Activated T-cell treated with anti-CD3 and anti-CD28 coated beads for 48 hours (primary cell): ENCODE results near the gene PNPLA6.
A peak's percentile ranks its signal among the peaks of the same experiment; 100 is the strongest.

Source experiments
- DNase-seq: peaks from one replicate; pipeline ENCODE4 v3.0.0-alpha.2; 2020; ENCODE audit warnings: low read depth

Gene PNPLA6

DNA sequence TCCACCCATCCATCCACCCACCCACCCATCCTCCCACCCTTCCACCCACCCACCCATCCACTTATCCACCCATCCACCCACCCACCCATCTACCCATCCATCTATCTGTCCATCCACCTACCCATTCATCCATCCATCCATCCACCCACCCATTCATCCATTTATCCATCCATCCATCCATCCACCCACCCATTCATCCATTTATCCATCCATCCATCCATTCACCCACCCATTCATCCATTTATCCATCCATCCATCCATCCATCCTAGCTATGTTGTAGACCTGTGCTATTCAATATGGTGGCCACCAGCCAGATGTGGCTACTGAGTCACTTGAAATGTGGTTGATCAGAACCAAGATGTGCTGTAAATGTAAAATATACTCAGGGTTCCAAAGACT, 65.2 kb downstream of the PNPLA6 start:
- DNase-seq: no peak

DNA sequence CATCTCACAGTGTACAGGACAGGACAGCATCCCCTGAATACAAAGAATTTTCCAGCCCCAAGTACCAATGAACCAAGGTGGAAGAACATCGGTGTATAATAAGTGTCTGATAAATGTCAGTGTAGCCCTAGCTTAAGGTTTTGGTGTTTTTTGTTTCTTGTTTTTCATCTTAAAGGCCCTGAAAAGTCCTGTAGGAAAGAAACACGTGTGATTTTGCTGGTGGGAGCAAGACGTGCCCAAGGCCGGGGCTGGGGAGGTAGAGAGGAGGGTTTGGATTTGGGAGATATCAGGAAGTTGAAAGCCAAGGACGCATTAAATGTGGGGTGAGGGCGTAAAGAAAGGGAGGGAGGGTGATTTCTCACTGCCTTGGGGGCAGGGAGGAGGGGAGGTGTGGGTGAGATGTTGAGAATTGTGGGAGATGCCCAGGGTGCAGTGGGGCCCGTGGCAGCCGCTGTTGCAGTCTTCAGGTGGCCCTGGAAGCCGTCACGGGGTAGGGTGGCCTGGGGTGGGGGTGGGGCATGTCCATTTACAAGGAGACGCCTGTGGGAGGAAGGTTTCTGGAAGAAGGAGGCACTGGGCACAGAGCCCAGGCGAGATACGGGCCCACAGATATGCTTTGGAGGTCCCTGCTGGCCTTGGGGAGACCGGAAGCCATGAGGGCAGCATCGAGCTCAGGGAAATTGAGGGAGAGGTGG, 66.9 kb downstream of the PNPLA6 start:
- DNase-seq: no peak

DNA sequence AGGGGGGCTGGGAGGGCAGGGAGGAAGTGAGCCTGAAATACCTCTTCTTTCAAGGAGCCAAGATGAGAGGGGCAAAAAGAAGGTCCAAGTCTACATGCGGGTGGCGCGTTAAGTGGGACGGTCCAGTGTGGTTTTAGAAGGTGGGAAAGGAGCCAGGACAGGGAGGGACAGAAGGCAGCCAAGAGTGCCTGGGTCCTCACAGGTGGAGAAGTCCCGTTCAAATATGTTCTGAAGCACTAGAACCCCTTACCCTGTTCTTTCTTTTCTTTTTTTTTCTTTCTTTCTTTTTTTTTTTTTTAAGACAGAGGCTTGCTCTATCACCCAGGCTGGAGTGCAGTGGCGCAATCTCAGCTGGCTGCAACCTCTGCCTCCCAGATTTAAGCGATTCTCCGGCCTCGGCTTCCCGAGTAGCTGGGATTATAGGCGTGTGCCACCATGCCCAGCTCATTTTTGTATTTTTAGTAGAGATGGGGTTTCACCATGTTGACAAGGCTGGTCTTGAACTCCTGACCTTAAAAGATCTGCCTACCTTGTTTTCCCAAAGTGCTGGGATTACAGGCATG, 67.5 kb downstream of the PNPLA6 start:
- no peak for DNase-seq

GRCh38 chr19:7603919-7604318, 68.4 kb downstream of the PNPLA6 start:
- DNase-seq: no peak

- peak; percentile 35 for DNase-seq
These were observed 70.1 kb downstream of the PNPLA6 start for GRCh38 chr19:7605490-7606222.

DNA sequence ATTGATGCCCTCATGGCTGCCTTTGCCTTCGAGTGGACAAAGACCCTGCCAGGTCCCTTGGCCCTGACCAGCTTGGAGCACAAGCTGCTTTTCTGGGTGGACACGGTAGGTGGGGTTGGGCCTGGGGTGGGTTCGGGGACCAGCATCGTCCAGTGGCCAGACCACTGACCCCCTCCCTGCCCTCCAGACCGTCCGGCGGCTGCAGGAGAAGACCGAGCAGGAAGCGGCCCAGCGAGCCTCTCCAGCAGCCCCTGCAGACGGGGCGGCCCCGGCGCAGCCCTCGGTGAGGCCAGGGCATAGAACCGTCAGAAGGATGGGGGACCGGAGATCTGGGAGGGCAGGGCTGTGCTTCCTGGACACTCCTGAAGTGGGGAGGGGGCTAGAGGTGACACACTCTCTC, 70.8 kb downstream of the PNPLA6 start:
- DNase-seq: no peak

DNA sequence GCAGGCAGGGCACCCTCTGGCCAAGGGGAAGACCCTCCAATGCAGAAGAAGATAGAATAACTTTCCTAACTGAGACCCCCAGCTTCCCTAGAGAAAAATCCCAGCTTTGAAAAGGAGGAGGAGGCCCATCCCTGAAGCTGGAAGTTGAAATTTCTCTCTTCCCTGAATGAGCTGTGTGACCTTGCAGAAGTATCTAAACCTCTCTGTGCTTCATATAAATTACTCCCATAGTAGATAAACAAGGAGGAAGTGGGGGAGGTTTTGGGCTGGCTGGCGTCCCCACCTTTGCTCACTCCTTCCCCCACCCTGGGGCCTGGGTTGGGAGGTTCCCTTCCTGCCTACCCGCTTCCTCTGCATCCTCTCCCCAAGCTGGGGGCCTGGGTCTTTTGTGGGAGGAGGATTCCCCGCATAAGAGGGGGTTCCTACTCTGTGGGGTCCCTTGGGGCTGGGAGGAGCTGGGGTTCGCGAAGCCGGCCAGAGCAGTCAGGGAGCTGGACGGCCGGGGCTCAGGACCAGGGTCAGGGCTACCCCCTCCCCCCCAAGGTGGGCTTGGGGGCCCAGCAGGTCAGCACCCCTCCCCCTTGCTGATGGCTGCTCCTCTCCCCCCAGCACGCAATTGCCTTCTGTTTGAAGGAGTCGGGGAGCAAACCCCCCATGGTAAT, 71.8 kb downstream of the PNPLA6 start:
- DNase-seq: no peak

DNA sequence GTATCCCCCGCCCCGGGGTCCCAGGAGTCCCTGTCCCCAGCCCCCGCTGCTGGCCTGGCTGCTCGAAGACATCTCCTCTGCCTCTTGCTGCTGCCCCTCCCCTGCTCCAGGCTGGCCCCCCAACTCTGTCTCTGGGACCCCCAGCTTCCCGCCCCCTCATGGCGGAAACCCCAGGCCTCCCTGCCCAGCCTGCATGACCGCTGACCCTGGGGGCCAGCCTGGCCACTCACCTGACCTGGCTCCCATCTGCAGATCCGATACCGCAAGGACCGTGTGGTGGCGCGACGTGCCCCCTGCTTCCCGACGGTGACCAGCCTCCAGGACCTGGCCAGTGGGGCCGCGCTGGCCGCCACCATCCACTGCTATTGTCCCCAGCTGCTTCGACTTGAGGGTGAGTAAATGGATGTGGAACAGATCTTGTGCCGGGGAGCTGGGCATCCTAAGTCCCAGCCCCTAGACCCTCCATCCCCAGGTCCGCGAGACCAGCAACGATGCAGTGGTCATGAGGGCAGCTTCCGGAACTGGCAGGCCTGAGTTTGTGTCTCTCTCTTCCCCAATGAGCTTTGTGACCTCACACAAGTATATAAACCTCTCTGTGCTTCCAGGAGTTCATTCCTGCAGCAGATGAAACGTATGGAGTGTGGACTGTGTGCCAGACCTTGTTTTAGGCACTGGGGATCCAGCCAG, 72.5 kb downstream of the PNPLA6 start:
- DNase-seq: no peak

- DNase-seq: no peak
These were observed 75.1 kb downstream of the PNPLA6 start for GRCh38 chr19:7610491-7611240.
